Measurements from ENCODE around the gene CHMP4B. TPM values are rescaled to one million over a fixed set of nuclear protein-coding genes. Genes with fewer than 3 reads are reported as not detected.

The CHMP4B gene
- total RNA-seq, 2 experiments from 2014 or later: 44.2 to 49.3 TPM

GRCh38 chr20:33880396-33880795, 69.2 kb downstream of the CHMP4B start:
- Mint-ChIP-seq H3K36me3 (ENCODE audit: low read depth) (no peaks in the 10 kb centered on the region), H3K27me3 (no peaks in the 10 kb centered on the region), H3K4me1 (ENCODE audit: low read depth) (peaks cover 5% of the 10 kb centered on the region), H3K27ac (no peak overlapping the region), H3K4me3 (no peak overlapping the region), H3K9me3 (peaks cover 8% of the 10 kb centered on the region)
- DNase-seq (no peak), ATAC-seq (ENCODE audit: poor library complexity) (no peak)
- intact Hi-C loops (cut with DNase I, micrococcal nuclease): no loop called here
- no peak for TF ChIP-seq CTCF (IDR thresholded peaks at IDR 0.05)
- ChIA-PET POLR2A (no interaction called here), CTCF (no interaction called here)
- no peak overlapping the region for H3K4me3 ChIP-seq (ENCODE audit: low read length)
- no peak overlapping the region for H3K27ac ChIP-seq (ENCODE audit: low read depth in 1 of 2, low read length in 2 of 2)
- H3K36me3 ChIP-seq (ENCODE audit: insufficient read depth, low read length): no peaks in the 10 kb centered on the region
- H3K4me1 ChIP-seq (ENCODE audit: insufficient read depth, low read length): no peaks in the 10 kb centered on the region
- H3K27me3 ChIP-seq (ENCODE audit: control insufficient read depth in 1 of 2, insufficient read depth in 2 of 2, low read length in 2 of 2): no peaks in the 10 kb centered on the region
- H3K9me3 ChIP-seq (ENCODE audit: control insufficient read depth in 1 of 2, insufficient read depth in 1 of 2, low read length in 2 of 2): peaks cover 6 to 11% of the 10 kb centered on the region in 2 experiments

GRCh38 chr20:33881989-33882388, 70.8 kb downstream of the CHMP4B start:
- H3K27ac ChIP-seq (ENCODE audit: low read depth in 1 of 2, low read length in 2 of 2): no peak overlapping the region
- H3K27ac Mint-ChIP-seq: no peak overlapping the region
- ATAC-seq (ENCODE audit: poor library complexity) (no peak), DNase-seq (no peak)
- peaks cover 6 to 11% of the 10 kb centered on the region in 2 experiments for H3K9me3 ChIP-seq (ENCODE audit: control insufficient read depth in 1 of 2, insufficient read depth in 1 of 2, low read length in 2 of 2)
- H3K4me1 Mint-ChIP-seq (ENCODE audit: low read depth): peaks cover 5% of the 10 kb centered on the region
- no peak overlapping the region for H3K4me3 Mint-ChIP-seq
- no peaks in the 10 kb centered on the region for H3K4me1 ChIP-seq (ENCODE audit: insufficient read depth, low read length)
- H3K27me3 ChIP-seq (ENCODE audit: control insufficient read depth in 1 of 2, insufficient read depth in 2 of 2, low read length in 2 of 2): no peaks in the 10 kb centered on the region
- POLR2A ChIA-PET: no interaction called here
- CTCF ChIA-PET: no interaction called here
- H3K36me3 ChIP-seq (ENCODE audit: insufficient read depth, low read length): no peaks in the 10 kb centered on the region
- H3K9me3 Mint-ChIP-seq: peaks cover 8% of the 10 kb centered on the region
- no peak for TF ChIP-seq CTCF (IDR thresholded peaks at IDR 0.05)
- H3K4me3 ChIP-seq (ENCODE audit: low read length): no peak overlapping the region
- H3K27me3 Mint-ChIP-seq: no peaks in the 10 kb centered on the region
- intact Hi-C loops (cut with DNase I, micrococcal nuclease): no loop called here
- H3K36me3 Mint-ChIP-seq (ENCODE audit: low read depth): no peaks in the 10 kb centered on the region

- H3K27me3 ChIP-seq (ENCODE audit: control insufficient read depth in 1 of 2, insufficient read depth in 2 of 2, low read length in 2 of 2): no peaks in the 10 kb centered on the region
- Mint-ChIP-seq H3K9me3 (peaks cover 8% of the 10 kb centered on the region), H3K27ac (no peak overlapping the region), H3K4me1 (ENCODE audit: low read depth) (peaks cover 5% of the 10 kb centered on the region), H3K27me3 (no peaks in the 10 kb centered on the region), H3K36me3 (ENCODE audit: low read depth) (no peaks in the 10 kb centered on the region), H3K4me3 (no peak overlapping the region)
- DNase-seq: no peak
- no peak overlapping the region for H3K4me3 ChIP-seq (ENCODE audit: low read length)
- ChIA-PET CTCF (no interaction called here), POLR2A (no interaction called here)
- H3K36me3 ChIP-seq (ENCODE audit: insufficient read depth, low read length): no peaks in the 10 kb centered on the region
- H3K9me3 ChIP-seq (ENCODE audit: control insufficient read depth in 1 of 2, insufficient read depth in 1 of 2, low read length in 2 of 2): peaks cover 6 to 11% of the 10 kb centered on the region in 2 experiments
- intact Hi-C loops (cut with DNase I, micrococcal nuclease): no loop called here
- no peak for ATAC-seq (ENCODE audit: poor library complexity)
- no peak for TF ChIP-seq CTCF (IDR thresholded peaks at IDR 0.05)
- no peaks in the 10 kb centered on the region for H3K4me1 ChIP-seq (ENCODE audit: insufficient read depth, low read length)
- H3K27ac ChIP-seq (ENCODE audit: low read depth in 1 of 2, low read length in 2 of 2): no peak overlapping the region
These were observed 71.3 kb downstream of the CHMP4B start for GRCh38 chr20:33882481-33882880.
